HepG2 (cell line): ENCODE data around the gene FAM83E. TPM values are rescaled to one million over a fixed set of nuclear protein-coding genes. Genes with fewer than 3 reads are reported as not detected.

Experiments
- BRD4 ChIP-seq: sonication (generic); formaldehyde crosslinking; IDR thresholded peaks from 2 replicates; pipeline ENCODE4 v1.4.0; 2020; ENCODE audit warnings: missing genetic modification reagents
- CBFB ChIP-seq: sonication (generic); formaldehyde crosslinking; IDR thresholded peaks from 2 replicates; pipeline ENCODE4 v1.4.0; 2020; ENCODE audit warnings: missing genetic modification reagents
- CTCF ChIP-seq: sonication (generic); formaldehyde crosslinking; IDR thresholded peaks from 2 replicates; pipeline ENCODE4 v1.5.0; 2020; ENCODE audit warnings: mild to moderate bottlenecking, missing genetic modification reagents, moderate library complexity
- DR1 ChIP-seq: sonication (generic); formaldehyde crosslinking; IDR thresholded peaks from 2 replicates; pipeline ENCODE4 v1.8.0; 2021; ENCODE audit warnings: mild to moderate bottlenecking, missing genetic modification reagents, inconsistent platforms
- IRF2 ChIP-seq: IDR thresholded peaks from 2 replicates; pipeline ENCODE4 v1.6.1; 2018; ENCODE audit warnings: missing genetic modification reagents, missing compliant biosample characterization
- NBN ChIP-seq: fragments of 450-650 bp; conservative IDR thresholded peaks from 2 replicates; pipeline ENCODE4 v1.6.1; 2017
- PCBP1 ChIP-seq: fragments of 200-400 bp; formaldehyde crosslinking; IDR thresholded peaks from 2 replicates; pipeline ENCODE4 v1.6.1; 2017; ENCODE audit warnings: mild to moderate bottlenecking, low read depth, low read length, borderline replicate concordance
- POGZ ChIP-seq: sonication (generic); formaldehyde crosslinking; IDR thresholded peaks from 2 replicates; pipeline ENCODE4 v1.4.0; 2020; ENCODE audit warnings: mild to moderate bottlenecking, missing genetic modification reagents
- PTBP1 ChIP-seq: fragments of 200-400 bp; formaldehyde crosslinking; IDR thresholded peaks from 2 replicates; pipeline ENCODE4 v1.6.1; 2018; ENCODE audit warnings: low read length, low read depth; ENCODE audit not compliant: poor library complexity, severe bottlenecking
- RXRB ChIP-seq: IDR thresholded peaks from 2 replicates; pipeline ENCODE4 v1.6.1; 2016; ENCODE audit warnings: borderline replicate concordance, missing genetic modification reagents, missing compliant biosample characterization
- SAP130 ChIP-seq: IDR thresholded peaks from 2 replicates; pipeline ENCODE4 v1.6.1; 2016; ENCODE audit warnings: low read depth
- SNRNP70 ChIP-seq: fragments of 200-400 bp; formaldehyde crosslinking; IDR thresholded peaks from 2 replicates; pipeline ENCODE4 v1.6.1; 2017; ENCODE audit warnings: mild to moderate bottlenecking, low read depth, low read length, moderate library complexity
- SP2 ChIP-seq: sonication (generic); formaldehyde crosslinking; IDR thresholded peaks from 2 replicates; pipeline ENCODE4 v1.5.1; 2020; ENCODE audit warnings: mild to moderate bottlenecking, missing genetic modification reagents
- TFDP2 ChIP-seq: sonication (generic); formaldehyde crosslinking; IDR thresholded peaks from 2 replicates; pipeline ENCODE4 v1.4.0; 2020; ENCODE audit warnings: missing genetic modification reagents
- ZFP91 ChIP-seq: sonication (generic); formaldehyde crosslinking; IDR thresholded peaks from 2 replicates; pipeline ENCODE4 v1.9.0; 2022; ENCODE audit warnings: missing genetic modification reagents, mild to moderate bottlenecking, borderline replicate concordance
- ZNF3 ChIP-seq: IDR thresholded peaks from 2 replicates; pipeline ENCODE4 v1.7.0; 2017; ENCODE audit warnings: inconsistent platforms
- ZNF639 ChIP-seq: conservative IDR thresholded peaks from 2 replicates; pipeline ENCODE4 v1.6.1; 2018; ENCODE audit warnings: missing genetic modification reagents
- ZNF770 ChIP-seq: sonication (generic); formaldehyde crosslinking; IDR thresholded peaks from 2 replicates; pipeline ENCODE4 v1.5.0; 2020; ENCODE audit warnings: mild to moderate bottlenecking, missing genetic modification reagents
- ZNF772 ChIP-seq: sonication (generic); formaldehyde crosslinking; IDR thresholded peaks from 2 replicates; pipeline ENCODE4 v1.5.0; 2020; ENCODE audit warnings: mild to moderate bottlenecking, missing genetic modification reagents
- ZNF788 ChIP-seq: sonication (generic); formaldehyde crosslinking; IDR thresholded peaks from 2 replicates; pipeline ENCODE4 v1.5.0; 2020; ENCODE audit warnings: mild to moderate bottlenecking, missing genetic modification reagents, borderline replicate concordance
- ZNF841 ChIP-seq: sonication (generic); formaldehyde crosslinking; IDR thresholded peaks from 2 replicates; pipeline ENCODE4 v1.8.1; 2023; ENCODE audit warnings: missing genetic modification reagents, borderline replicate concordance
- polyA plus RNA-seq, 8 experiments: library from polyadenylated mRNA; depleted of rRNA in 3 of 8; stranded (reverse) in 7 of 8; unstranded in 1 of 8; fragments of >200 nt; fragmentation: Illumina TruSeq in 4 of 8; extraction: Trizol in 4 of 8; gene quantifications; 2 replicates each; pipeline versions ENCODE4 v1.2.1 to v1.2.3, GENCODE V29; 2011 to 2016; ENCODE audit warnings: low read depth in 4 of 8, missing spikeins in 1 of 8, mixed read lengths in 1 of 8; ENCODE audit not compliant: insufficient read depth in 1 of 8
- total RNA-seq, 5 experiments: library from RNA; depleted of rRNA; stranded (reverse); fragments of >200 nt; fragmentation: Illumina TruSeq; extraction: Trizol; gene quantifications; 2 replicates each; pipeline ENCODE4 v1.2.3, GENCODE V29; 2016; ENCODE audit warnings: low read depth in 1 of 5

Gene FAM83E
- total and polyA plus RNA-seq, 2 of the 13 experiments (the other 11 are each of a cell fraction or from before 2014, with no cell fraction given), result 0.18 to 0.60 TPM

GRCh38 chr19:48588670-48589401 is 26.0 kb downstream of the FAM83E start (continued):
- TF ChIP-seq ZNF3, result no peak
- TF ChIP-seq PCBP1, result peak; percentile 79; the same call in 1 of the 2 replicates
- TF ChIP-seq PTBP1, result peak; percentile 82
- TF ChIP-seq IRF2 (CRISPR knock-in tag), result peak; percentile 39; the same call in 1 of the 2 replicates
- no peak for TF ChIP-seq SNRNP70
- no peak for TF ChIP-seq ZNF841 (CRISPR knock-in tag)
- TF ChIP-seq SP2, result no peak
- no peak for TF ChIP-seq BRD4 (CRISPR knock-in tag)
- 0 out of 2 replicates have a peak, but pooled peaks have one; percentile 43 for TF ChIP-seq TFDP2 (CRISPR knock-in tag)
- TF ChIP-seq NBN, result no peak
- TF ChIP-seq DR1 (CRISPR knock-in tag), result no peak
- peak; percentile 67; the same call in 1 of the 2 replicates for TF ChIP-seq CBFB (CRISPR knock-in tag)
- 0 out of 2 replicates have a peak, but pooled peaks have one; percentile 42 for TF ChIP-seq POGZ (CRISPR knock-in tag)
- peak; percentile 68; the same call in 1 of the 2 replicates for TF ChIP-seq ZFP91 (CRISPR knock-in tag)
- 0 out of 2 replicates have a peak, but pooled peaks have one; percentile 11 for TF ChIP-seq ZNF770 (CRISPR knock-in tag)
- peak; percentile 95 for TF ChIP-seq CTCF
- peak; percentile 49; the same call in 1 of the 2 replicates for TF ChIP-seq RXRB (CRISPR knock-in tag)
- no peak for TF ChIP-seq ZNF772 (CRISPR knock-in tag)
- peak; percentile 68 for TF ChIP-seq ZNF788 (CRISPR knock-in tag)
- no peak for TF ChIP-seq ZNF639 (CRISPR knock-in tag)
- TF ChIP-seq SAP130 (CRISPR knock-in tag), result 0 out of 2 replicates have a peak, but pooled peaks have one; percentile 32
